Lower leg skin (tissue), 4 donors: ENCODE data around the gene POU2AF2. TPM values are rescaled to one million over a fixed set of nuclear protein-coding genes. Genes with fewer than 3 reads are reported as not detected.
"Not testable (repeated sequence)": the region's sequence is repeated elsewhere in the genome, so short reads cannot be mapped to it uniquely, and the experiment has no call there.

Experiments used
- DNase-seq, 2 donors: peaks; one replicate each; pipeline ENCODE4 v3.0.0-alpha.2; 2019; ENCODE audit warnings: low spot score in 2 of 2
- H3K4me3 ChIP-seq: fragments of 200-600 bp; sonication (generic); 2 replicates; pipeline ENCODE4 v1.5.1; 2017; ENCODE audit warnings: mild to moderate bottlenecking, low read depth; ENCODE audit not compliant: poor library complexity, severe bottlenecking
- CTCF ChIP-seq, 3 donors: fragments of 450-650 bp; IDR thresholded peaks; one replicate each; pipeline ENCODE4 v1.5.1; 2016; ENCODE audit warnings: antibody characterized with exemption in 3 of 3, mild to moderate bottlenecking in 3 of 3, moderate library complexity in 2 of 3
- POLR2A ChIP-seq, 2 donors: fragments of 450-650 bp; IDR thresholded peaks; one replicate each; pipeline ENCODE4 v1.6.1; 2016 to 2017; ENCODE audit warnings: antibody characterized with exemption in 2 of 2, mild to moderate bottlenecking in 1 of 2, moderate library complexity in 1 of 2
- WGBS, 2 donors: methylation state at CpG; one replicate each; pipeline ENCODE4 v1.1.5; 2018; 5-methylcytosine and 5-hydroxymethylcytosine counted together
- intact Hi-C: fragments of 100-400 bp; cut with DNase I; formaldehyde crosslinking; loops from one replicate; pipeline ENCODE4 v1.15.0; 2023; ENCODE audit warnings: low total_unique reads
- total RNA-seq, 4 donors: library from RNA; depleted of rRNA; stranded (reverse); fragments of >200 nt; gene quantifications; one replicate each; pipeline ENCODE4 v1.1.0, GENCODE V29; 2016

Gene POU2AF2
- total RNA-seq, 4 donors from 2014 or later, result not detected

GRCh38 chr11:111207213-111207612 is 38.3 kb upstream of the POU2AF2 start:
- no peak overlapping the region for H3K4me3 ChIP-seq
- DNase-seq, result no peak
- intact Hi-C loops, result no loop called here
- TF ChIP-seq POLR2A (IDR thresholded peaks at IDR 0.05) (no peak), CTCF (IDR thresholded peaks at IDR 0.05) (no peak)
- WGBS, 2 donors, result 88 to 91% methylated on average over 2 of the region's 2 CpGs

GRCh38 chr11:111209543-111210355 is 35.8 kb upstream of the POU2AF2 start:
- WGBS, 2 donors, result 66 to 77% methylated on average over 4 of the region's 4 CpGs
- no peak for TF ChIP-seq CTCF (IDR thresholded peaks at IDR 0.05)
- TF ChIP-seq POLR2A (IDR thresholded peaks at IDR 0.05), result no peak
- intact Hi-C loops, result no loop called here
- H3K4me3 ChIP-seq, result no peak overlapping the region
- no peak for DNase-seq

GRCh38 chr11:111213256-111213655 is 32.3 kb upstream of the POU2AF2 start:
- H3K4me3 ChIP-seq, result no peak overlapping the region
- WGBS, 2 donors, result 86 to 89% methylated on average over 3 of the region's 3 CpGs
- intact Hi-C loops, result no loop called here
- TF ChIP-seq POLR2A (IDR thresholded peaks at IDR 0.05) (no peak), CTCF (IDR thresholded peaks at IDR 0.05) (no peak)
- DNase-seq, result no peak

GRCh38 chr11:111220721-111221120 is 24.8 kb upstream of the POU2AF2 start:
- H3K4me3 ChIP-seq, result no peak overlapping the region
- DNase-seq, result no peak
- TF ChIP-seq CTCF (IDR thresholded peaks at IDR 0.05), result no peak
- TF ChIP-seq POLR2A (IDR thresholded peaks at IDR 0.05), result no peak
- intact Hi-C loops, result no loop called here

GRCh38 chr11:111221208-111221607 is 24.3 kb upstream of the POU2AF2 start:
- H3K4me3 ChIP-seq, result no peak overlapping the region
- intact Hi-C loops, result no loop called here
- no peak for TF ChIP-seq POLR2A (IDR thresholded peaks at IDR 0.05)
- no peak for TF ChIP-seq CTCF (IDR thresholded peaks at IDR 0.05)
- WGBS, 2 donors, result 77 to 85% methylated on average over 4 of the region's 4 CpGs
- DNase-seq, result no peak

GRCh38 chr11:111221936-111222335 is 23.6 kb upstream of the POU2AF2 start:
- DNase-seq, H3K4me3 ChIP-seq, intact Hi-C loops: not testable (repeated sequence)
- WGBS, 2 donors, result 93 to 98% methylated on average over 10 to 19 of the region's 39 CpGs

- DNase-seq, H3K4me3 ChIP-seq, intact Hi-C loops: not testable (repeated sequence)
- 82 to 94% methylated on average over 20 of the region's 20 CpGs for WGBS, 2 donors
These were observed 22.6 kb upstream of the POU2AF2 start for GRCh38 chr11:111222821-111223455.
